B cell (primary cell): ENCODE data around the gene ICA1.

ENCODE experiments used
- EZH2 ChIP-seq: IDR thresholded peaks from 2 replicates; pipeline ENCODE4 v1.6.1; 2012; ENCODE audit warnings: borderline replicate concordance, low read depth, mild to moderate bottlenecking, moderate library complexity, low read length; ENCODE audit not compliant: insufficient read depth, poor library complexity, severe bottlenecking
- TF ChIP-seq, protein P1 (sequence below): fragments of 200-600 bp; IDR thresholded peaks from one replicate; pipeline ENCODE4 v1.8.0; 2022; ENCODE audit warnings: antibody characterized with exemption, mild to moderate bottlenecking

GRCh38 chr7:8144856-8145255 is 117.1 kb downstream of the ICA1 start:
- TF ChIP-seq, protein P1, sequence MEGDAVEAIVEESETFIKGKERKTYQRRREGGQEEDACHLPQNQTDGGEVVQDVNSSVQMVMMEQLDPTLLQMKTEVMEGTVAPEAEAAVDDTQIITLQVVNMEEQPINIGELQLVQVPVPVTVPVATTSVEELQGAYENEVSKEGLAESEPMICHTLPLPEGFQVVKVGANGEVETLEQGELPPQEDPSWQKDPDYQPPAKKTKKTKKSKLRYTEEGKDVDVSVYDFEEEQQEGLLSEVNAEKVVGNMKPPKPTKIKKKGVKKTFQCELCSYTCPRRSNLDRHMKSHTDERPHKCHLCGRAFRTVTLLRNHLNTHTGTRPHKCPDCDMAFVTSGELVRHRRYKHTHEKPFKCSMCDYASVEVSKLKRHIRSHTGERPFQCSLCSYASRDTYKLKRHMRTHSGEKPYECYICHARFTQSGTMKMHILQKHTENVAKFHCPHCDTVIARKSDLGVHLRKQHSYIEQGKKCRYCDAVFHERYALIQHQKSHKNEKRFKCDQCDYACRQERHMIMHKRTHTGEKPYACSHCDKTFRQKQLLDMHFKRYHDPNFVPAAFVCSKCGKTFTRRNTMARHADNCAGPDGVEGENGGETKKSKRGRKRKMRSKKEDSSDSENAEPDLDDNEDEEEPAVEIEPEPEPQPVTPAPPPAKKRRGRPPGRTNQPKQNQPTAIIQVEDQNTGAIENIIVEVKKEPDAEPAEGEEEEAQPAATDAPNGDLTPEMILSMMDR = no peak
- no peak for TF ChIP-seq EZH2
